Ovary (tissue), 3 donors: Measurements from ENCODE around the gene PPP2R5C.

Source experiments
- CTCF ChIP-seq, 3 donors: fragments of 450-650 bp in 2 of 3; fragments of 200-600 bp in 1 of 3; IDR thresholded peaks; one replicate each; pipeline versions ENCODE4 v1.5.1 to v1.8.0; 2016 to 2022; ENCODE audit warnings: antibody characterized with exemption in 3 of 3, mild to moderate bottlenecking in 1 of 3
- POLR2A ChIP-seq: fragments of 450-650 bp; IDR thresholded peaks from one replicate; pipeline ENCODE4 v1.6.1; 2017; ENCODE audit warnings: antibody characterized with exemption, mild to moderate bottlenecking, moderate library complexity
- donor health status: DM: no; HTN: no; CAD: no.

DNA sequence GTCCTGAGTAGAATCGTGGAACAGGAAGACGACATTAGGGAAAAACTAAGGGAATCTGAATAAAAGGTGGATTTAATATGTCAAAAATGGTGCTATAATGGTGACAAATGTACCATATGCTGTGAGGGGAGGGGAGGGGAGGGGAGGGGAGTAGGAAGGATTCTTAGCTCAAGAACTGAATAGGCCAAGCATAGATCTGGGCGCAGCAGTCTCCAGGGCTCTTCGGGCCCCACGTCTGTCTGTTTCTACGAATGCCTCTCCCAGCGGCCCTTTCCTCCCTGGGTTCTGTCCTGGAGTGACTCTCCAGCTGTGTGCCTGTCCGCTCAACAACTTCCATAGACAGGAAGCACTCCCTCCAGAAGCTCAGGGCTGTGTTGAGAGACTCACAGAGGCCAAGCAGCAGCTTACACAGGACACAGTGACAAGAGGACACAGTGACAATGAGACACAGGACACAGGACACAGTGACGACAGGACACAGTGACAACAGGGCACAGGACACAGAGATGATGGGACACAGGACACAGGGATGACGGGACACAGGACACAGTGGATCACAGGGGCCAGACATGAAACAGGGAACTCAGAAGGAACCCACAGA, 42.4 kb upstream of the PPP2R5C start:
- no peak for TF ChIP-seq POLR2A
- no peak for TF ChIP-seq CTCF (IDR thresholded peaks at IDR 0.05)
